T-cell (primary cell): ENCODE measurements around the gene FGF10. TPM values are rescaled to one million over a fixed set of nuclear protein-coding genes. Genes with fewer than 3 reads are reported as not detected.

Source experiments
- ATAC-seq, 4 experiments: fragments of 200-7000 bp in 3 of 4; fragments of 150-1000 bp in 1 of 4; cut with Tn5 transposase; replicated peaks in 1 of 4; 1 replicate in 3 of 4; 2 replicates in 1 of 4; pipeline ENCODE4 v1.10.0; 2021; ENCODE audit warnings: moderate library complexity in 3 of 4, mild to moderate bottlenecking in 2 of 4, moderate number of reproducible peaks in 1 of 4
- CTCF ChIA-PET, 2 donors: fragments of 300-600 bp; sonication (Branson Sonifier 250); formaldehyde crosslinking; loops; one replicate each; lab custom pipeline; 2022; ENCODE audit warnings: antibody characterized with exemption in 2 of 2; lab: Charles Lee
- POLR2A ChIA-PET, 2 donors: fragments of 300-600 bp; sonication (Branson Sonifier 250); formaldehyde crosslinking; loops; one replicate each; lab custom pipeline; 2022; ENCODE audit warnings: antibody characterized with exemption in 2 of 2; lab: Charles Lee
- DNase-seq, 35 experiments: peaks; one replicate each; pipeline versions ENCODE4 v3.0.0 to v3.0.0-alpha.2; 2013 to 2023
- H3K27ac ChIP-seq: one replicate; pipeline ENCODE4 v1.5.1; 2013; ENCODE audit warnings: low read length
- H3K27me3 ChIP-seq, 2 experiments: replicated peaks in 1 of 2; 1 replicate in 1 of 2; 2 replicates in 1 of 2; pipeline versions ENCODE4 v1.6.1 to v1.7.0; 2013; ENCODE audit warnings: low read length in 1 of 2, mixed read lengths in 1 of 2; ENCODE audit not compliant: control insufficient read depth in 2 of 2, insufficient read depth in 2 of 2; ENCODE audit errors: extremely low read depth in 1 of 2
- H3K36me3 ChIP-seq, 2 donors: 1 replicate in 1 of 2; 2 replicates in 1 of 2; pipeline versions ENCODE4 v1.6.1 to v1.7.0; 2013; ENCODE audit warnings: low read length in 1 of 2; ENCODE audit not compliant: control insufficient read depth in 2 of 2, insufficient read depth in 1 of 2; ENCODE audit errors: extremely low read depth in 1 of 2
- H3K4me1 ChIP-seq, 2 experiments: 1 replicate in 1 of 2; 2 replicates in 1 of 2; pipeline versions ENCODE4 v1.6.1 to v1.7.0; 2013; ENCODE audit warnings: low read length in 2 of 2, mixed read lengths in 1 of 2; ENCODE audit not compliant: insufficient read depth in 2 of 2, control insufficient read depth in 1 of 2; ENCODE audit errors: extremely low read depth in 1 of 2
- H3K4me3 ChIP-seq, 2 donors: 1 replicate in 1 of 2; 2 replicates in 1 of 2; pipeline versions ENCODE4 v1.5.1 to v1.7.0; 2013; ENCODE audit warnings: mild to moderate bottlenecking in 2 of 2, low read length in 1 of 2, moderate library complexity in 1 of 2; ENCODE audit not compliant: control insufficient read depth in 1 of 2; ENCODE audit errors: extremely low read depth in 1 of 2
- H3K9me3 ChIP-seq: 2 replicates; pipeline ENCODE4 v1.7.0; 2013
- H3K27ac Mint-ChIP-seq, 2 donors: one replicate each; pipeline ENCODE4 v1.8.0; 2020 to 2021; ENCODE audit warnings: mild to moderate bottlenecking in 2 of 2, mixed read lengths in 2 of 2
- H3K27me3 Mint-ChIP-seq, 2 donors: one replicate each; pipeline ENCODE4 v1.8.0; 2021 to 2022; ENCODE audit warnings: mixed read lengths in 2 of 2
- H3K36me3 Mint-ChIP-seq: one replicate; pipeline ENCODE4 v1.8.0; 2021; ENCODE audit warnings: mixed read lengths
- H3K4me1 Mint-ChIP-seq, 3 donors: one replicate each; pipeline ENCODE4 v1.8.0; 2020 to 2022; ENCODE audit warnings: mixed read lengths in 3 of 3, mild to moderate bottlenecking in 1 of 3
- H3K4me3 Mint-ChIP-seq, 3 donors: one replicate each; pipeline ENCODE4 v1.8.0; 2020 to 2022; ENCODE audit warnings: mild to moderate bottlenecking in 3 of 3, mixed read lengths in 3 of 3, moderate library complexity in 3 of 3
- H3K9me3 Mint-ChIP-seq, 3 donors: one replicate each; pipeline ENCODE4 v1.8.0; 2020 to 2022; ENCODE audit warnings: mixed read lengths in 3 of 3
- WGBS: methylation state at CpG from one replicate; pipeline ENCODE4 v1.1.5; 2013; ENCODE audit warnings: missing lambda C conversion rate; ENCODE audit not compliant: insufficient coverage; 5-methylcytosine and 5-hydroxymethylcytosine counted together
- total RNA-seq, 35 experiments: library from RNA in 6 of 35; stranded (reverse) in 6 of 35; fragments of 120-200 nt in 1 of 35; gene quantifications; one replicate each; pipeline versions ENCODE4 v1.2.1 to v1.2.4 and lab custom pipeline; 2013 to 2026

The FGF10 gene
- total RNA-seq, 5 donors from 2014 or later (not counting 1 experiment from before 2014, with no cell fraction given) = not detected

GRCh38 chr5:44365345-44365744 is 23.9 kb downstream of the FGF10 start:
- Histone ChIP-seq H3K36me3 (no peaks in the 10 kb centered on the region), H3K27ac (no peak overlapping the region), H3K9me3 (no peaks in the 10 kb centered on the region), H3K4me3 (no peak overlapping the region), H3K27me3 (no peaks in the 10 kb centered on the region), H3K4me1 (no peaks in the 10 kb centered on the region)
- WGBS = no CpG with 5 or more reads among the region's 2 CpGs
- no peaks in the 10 kb centered on the region for H3K36me3 Mint-ChIP-seq
- POLR2A ChIA-PET = no interaction called here
- peaks cover 3 to 10% (median 6%) of the 10 kb centered on the region in 3 donors for H3K9me3 Mint-ChIP-seq
- H3K4me3 Mint-ChIP-seq = no peak overlapping the region
- ATAC-seq (no peak), DNase-seq (no peak)
- CTCF ChIA-PET = interaction anchor here in 1 of 2 donors (0.6 kb wide), 2 partner anchors 17 to 37 kb away, joined by 3 to 4 read pairs; no protein-coding TSS in a partner anchor
- H3K27me3 Mint-ChIP-seq = no peaks in the 10 kb centered on the region
- H3K27ac Mint-ChIP-seq = no peak overlapping the region
- H3K4me1 Mint-ChIP-seq = no peaks in the 10 kb centered on the region

GRCh38 chr5:44364097-44364496 is 25.1 kb downstream of the FGF10 start:
- no peak for ATAC-seq
- CTCF ChIA-PET = no interaction called here
- Histone ChIP-seq H3K36me3 (no peaks in the 10 kb centered on the region), H3K9me3 (no peaks in the 10 kb centered on the region), H3K27me3 (no peaks in the 10 kb centered on the region), H3K4me3 (no peak overlapping the region), H3K27ac (no peak overlapping the region), H3K4me1 (no peaks in the 10 kb centered on the region)
- POLR2A ChIA-PET = no interaction called here
- no peaks in the 10 kb centered on the region for H3K4me1 Mint-ChIP-seq
- peaks cover 3 to 17% (median 6%) of the 10 kb centered on the region in 3 donors for H3K9me3 Mint-ChIP-seq
- no peak overlapping the region for H3K27ac Mint-ChIP-seq
- H3K36me3 Mint-ChIP-seq = no peaks in the 10 kb centered on the region
- DNase-seq = no peak
- no CpG with 5 or more reads among the region's 2 CpGs for WGBS
- no peak overlapping the region for H3K4me3 Mint-ChIP-seq
- no peaks in the 10 kb centered on the region for H3K27me3 Mint-ChIP-seq

DNA sequence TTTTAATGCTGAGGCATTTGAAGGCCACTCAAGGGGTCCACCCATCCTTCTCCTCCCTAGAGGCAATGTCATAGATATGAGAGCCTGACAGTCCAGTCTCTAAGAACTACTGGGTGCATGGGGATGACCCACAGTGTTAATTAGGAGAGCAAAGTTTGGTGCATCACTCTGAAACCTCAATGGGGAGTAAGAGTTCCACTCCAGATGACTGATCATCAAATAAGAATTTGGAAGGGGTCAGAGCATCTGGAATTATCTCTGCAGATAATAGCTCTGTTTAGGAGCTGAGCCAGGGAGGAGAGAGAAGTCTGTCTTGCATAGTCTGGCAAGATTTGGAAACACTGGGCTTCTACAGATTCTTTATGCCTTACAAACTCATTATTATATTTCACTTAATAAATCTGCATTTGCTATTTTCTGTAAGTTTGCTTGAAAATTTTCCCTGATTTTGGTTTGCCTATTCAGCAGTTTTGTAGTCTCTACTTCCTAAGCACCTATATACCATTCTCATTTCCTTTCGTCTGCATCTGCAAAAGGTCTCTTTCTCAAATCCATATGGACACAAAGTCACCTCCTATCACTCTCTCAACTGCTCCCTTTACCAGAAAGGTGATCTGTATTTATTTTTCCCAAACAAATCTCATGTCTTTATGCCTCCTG is 27.7 kb downstream of the FGF10 start:
- H3K4me1 Mint-ChIP-seq = no peaks in the 10 kb centered on the region
- no peak overlapping the region for H3K4me3 Mint-ChIP-seq
- no peak overlapping the region for H3K27ac Mint-ChIP-seq
- Histone ChIP-seq H3K4me1 (no peaks in the 10 kb centered on the region), H3K4me3 (no peak overlapping the region), H3K9me3 (no peaks in the 10 kb centered on the region), H3K36me3 (no peaks in the 10 kb centered on the region), H3K27me3 (no peaks in the 10 kb centered on the region), H3K27ac (no peak overlapping the region)
- ChIA-PET CTCF (no interaction called here), POLR2A (interaction anchor here in 1 of 2 donors (0.5 kb wide), 1 partner anchor 598 kb away, joined by 6 read pairs; no protein-coding TSS in a partner anchor)
- WGBS = 86% methylated on average over 1 of the region's 1 CpG
- peaks cover 3 to 17% (median 6%) of the 10 kb centered on the region in 3 donors for H3K9me3 Mint-ChIP-seq
- DNase-seq (no peak), ATAC-seq (no peak)
- H3K36me3 Mint-ChIP-seq = no peaks in the 10 kb centered on the region
- no peaks in the 10 kb centered on the region for H3K27me3 Mint-ChIP-seq

DNA sequence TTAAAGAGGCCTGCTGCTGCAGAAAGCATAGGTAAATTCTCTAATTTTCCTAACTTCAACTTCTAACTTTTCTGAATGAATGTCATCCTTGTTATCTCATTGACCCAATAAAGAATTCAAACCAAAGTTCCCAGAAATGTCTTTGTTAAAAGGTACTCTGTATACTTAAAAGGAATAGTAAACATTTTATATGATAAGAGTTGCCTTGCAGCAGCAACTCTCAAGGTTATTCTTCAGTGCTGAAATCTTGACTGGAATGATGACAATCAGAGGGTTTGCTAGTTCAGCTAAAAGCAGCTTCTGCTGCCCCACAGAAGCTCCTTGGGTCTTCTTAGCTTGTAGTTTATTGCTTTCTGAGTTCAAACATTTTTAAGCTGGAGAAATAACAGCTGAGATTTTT is 28.3 kb downstream of the FGF10 start:
- no peaks in the 10 kb centered on the region for H3K4me1 Mint-ChIP-seq
- no peak for DNase-seq
- H3K27ac ChIP-seq = no peak overlapping the region
- H3K4me3 ChIP-seq = no peak overlapping the region
- H3K27me3 Mint-ChIP-seq = no peaks in the 10 kb centered on the region
- no peak overlapping the region for H3K27ac Mint-ChIP-seq
- no peaks in the 10 kb centered on the region for H3K36me3 ChIP-seq
- H3K27me3 ChIP-seq = no peaks in the 10 kb centered on the region
- no peak overlapping the region for H3K4me3 Mint-ChIP-seq
- ChIA-PET CTCF (no interaction called here), POLR2A (interaction anchor here in 1 of 2 donors (0.5 kb wide), 1 partner anchor 597 kb away, joined by 6 read pairs; no protein-coding TSS in a partner anchor)
- H3K36me3 Mint-ChIP-seq = no peaks in the 10 kb centered on the region
- H3K4me1 ChIP-seq = no peaks in the 10 kb centered on the region
- peaks cover 3 to 17% (median 6%) of the 10 kb centered on the region in 3 donors for H3K9me3 Mint-ChIP-seq
- no peaks in the 10 kb centered on the region for H3K9me3 ChIP-seq
- ATAC-seq = no peak

- no peaks in the 10 kb centered on the region for H3K36me3 Mint-ChIP-seq
- Histone ChIP-seq H3K27me3 (no peaks in the 10 kb centered on the region), H3K9me3 (no peaks in the 10 kb centered on the region), H3K27ac (no peak overlapping the region), H3K4me3 (no peak overlapping the region), H3K4me1 (no peaks in the 10 kb centered on the region), H3K36me3 (no peaks in the 10 kb centered on the region)
- WGBS = no CpG with 5 or more reads among the region's 2 CpGs
- H3K27me3 Mint-ChIP-seq = no peaks in the 10 kb centered on the region
- ChIA-PET CTCF (no interaction called here), POLR2A (interaction anchor here in 1 of 2 donors (0.6 kb wide), 1 partner anchor 348 kb away, joined by 4 read pairs; no protein-coding TSS in a partner anchor)
- peaks cover 0 to 15% (median 2%) of the 10 kb centered on the region in 3 donors for H3K9me3 Mint-ChIP-seq
- DNase-seq = no peak
- no peak overlapping the region for H3K27ac Mint-ChIP-seq
- no peaks in the 10 kb centered on the region for H3K4me1 Mint-ChIP-seq
- ATAC-seq = no peak
- H3K4me3 Mint-ChIP-seq = no peak overlapping the region
These were observed 30.8 kb downstream of the FGF10 start for GRCh38 chr5:44358421-44358820.

DNA sequence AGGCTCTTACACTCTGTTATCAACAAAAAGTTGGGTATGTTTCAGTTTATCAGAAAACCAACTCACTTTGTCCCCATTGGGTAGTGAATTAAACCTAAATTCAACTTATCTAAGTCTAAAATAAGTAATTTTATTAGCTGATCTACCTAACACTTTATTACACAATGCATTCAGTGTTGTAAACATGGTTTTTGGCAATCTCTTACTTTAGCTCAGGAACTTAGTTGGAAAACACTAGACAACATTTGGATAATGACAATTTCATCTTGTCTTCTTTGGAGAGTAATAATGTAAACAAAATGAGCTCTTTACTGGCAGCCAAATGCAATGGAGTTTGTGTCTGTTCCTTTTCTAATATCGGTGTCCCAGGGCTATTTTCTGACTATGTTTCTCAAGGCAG is 33.0 kb downstream of the FGF10 start:
- Histone ChIP-seq H3K9me3 (no peaks in the 10 kb centered on the region), H3K4me1 (no peaks in the 10 kb centered on the region), H3K36me3 (no peaks in the 10 kb centered on the region), H3K27ac (no peak overlapping the region), H3K4me3 (no peak overlapping the region), H3K27me3 (no peaks in the 10 kb centered on the region)
- WGBS = no CpG with 5 or more reads among the region's 1 CpG
- CTCF ChIA-PET = no interaction called here
- POLR2A ChIA-PET = no interaction called here
- Mint-ChIP-seq H3K36me3 (no peaks in the 10 kb centered on the region), H3K27me3 (no peaks in the 10 kb centered on the region), H3K4me3 (no peak overlapping the region), H3K4me1 (no peaks in the 10 kb centered on the region), H3K9me3 (peaks cover 0 to 8% (median 0%) of the 10 kb centered on the region in 3 donors), H3K27ac (no peak overlapping the region)
- DNase-seq (no peak), ATAC-seq (no peak)
